Activated CD4-positive, alpha-beta T cell treated with anti-CD3 and anti-CD28 coated beads, Interleukin-2, amount 50 U/mL, for 16 hours (primary cell): Measurements from ENCODE around the gene HTRA2.
A peak's percentile ranks its signal among the peaks of the same experiment; 100 is the strongest.

Experiments used
- DNase-seq: peaks from one replicate; pipeline ENCODE4 v3.0.0-alpha.2; 2020

Gene HTRA2

GRCh38 chr2:74516650-74517049, 13.1 kb upstream of the HTRA2 start:
- DNase-seq = no peak

- DNase-seq = no peak
Measured at GRCh38 chr2:74522516-74522915, 7.2 kb upstream of the HTRA2 start.

GRCh38 chr2:74524005-74524404, 5.7 kb upstream of the HTRA2 start:
- DNase-seq = no peak

GRCh38 chr2:74524955-74525716, 4.6 kb upstream of the HTRA2 start:
- DNase-seq = no peak

- DNase-seq = peak; percentile 57
Measured at GRCh38 chr2:74525717-74526648, 3.8 kb upstream of the HTRA2 start, which contains the start of gene DQX1. Gene DQX1, minus strand, starts transcription at chr2:74526231. Its CDS starts 502 bp downstream, at chr2:74525729.

GRCh38 chr2:74526649-74527230, 3.0 kb upstream of the HTRA2 start:
- no peak for DNase-seq

- no peak for DNase-seq
Measured at GRCh38 chr2:74527741-74528140, 2.0 kb upstream of the HTRA2 start.

- no peak for DNase-seq
Measured at GRCh38 chr2:74528600-74529356, 955 bp upstream of the HTRA2 start.

- peak; percentile 82 for DNase-seq
Measured at GRCh38 chr2:74530239-74531187, 780 bp downstream of the HTRA2 start.

- DNase-seq = no peak
Measured at GRCh38 chr2:74531666-74532065, 1.9 kb downstream of the HTRA2 start.

- peak; percentile 51 for DNase-seq
Measured at GRCh38 chr2:74532222-74532621, 2.5 kb downstream of the HTRA2 start.

- DNase-seq = no peak
Measured at GRCh38 chr2:74533464-74533863, 3.7 kb downstream of the HTRA2 start.

GRCh38 chr2:74534411-74534810, 4.7 kb downstream of the HTRA2 start:
- no peak for DNase-seq

- DNase-seq = no peak
Measured at GRCh38 chr2:74535440-74535965, 5.8 kb downstream of the HTRA2 start.

- DNase-seq = no peak
Measured at GRCh38 chr2:74536166-74536950, 6.6 kb downstream of the HTRA2 start.

GRCh38 chr2:74537140-74537539, 7.4 kb downstream of the HTRA2 start:
- DNase-seq = no peak

- no peak for DNase-seq
Measured at GRCh38 chr2:74538881-74539339, 9.2 kb downstream of the HTRA2 start.

- no peak for DNase-seq
Measured at GRCh38 chr2:74540291-74540690, 10.6 kb downstream of the HTRA2 start.

GRCh38 chr2:74542978-74543377, 13.2 kb downstream of the HTRA2 start:
- DNase-seq = no peak

- no peak for DNase-seq
Measured at GRCh38 chr2:74544634-74545033, 14.9 kb downstream of the HTRA2 start.
